H9 (cell line): ENCODE data around the gene REXO4. TPM values are rescaled to one million over a fixed set of nuclear protein-coding genes. Genes with fewer than 3 reads are reported as not detected.

Source experiments
- DNase-seq: peaks from one replicate; pipeline ENCODE4 v3.0.0-alpha.2; 2017
- H2AFZ ChIP-seq: one replicate; pipeline ENCODE4 v1.6.1; 2013; ENCODE audit warnings: mild to moderate bottlenecking, low read length, control low read depth, moderate library complexity
- H2AK5ac ChIP-seq: 2 replicates; pipeline ENCODE4 v1.6.1; 2013; ENCODE audit warnings: low read length, control low read depth, mixed read lengths; ENCODE audit not compliant: insufficient read length
- H2BK120ac ChIP-seq: one replicate; pipeline ENCODE4 v1.6.1; 2013; ENCODE audit warnings: low read depth, mild to moderate bottlenecking, low read length, control low read depth, inconsistent platforms; ENCODE audit not compliant: poor library complexity, severe bottlenecking
- H2BK12ac ChIP-seq: 2 replicates; pipeline ENCODE4 v1.6.1; 2013; ENCODE audit warnings: low read length, control low read depth, mixed read lengths, low read depth; ENCODE audit not compliant: insufficient read length
- H2BK15ac ChIP-seq: 2 replicates; pipeline ENCODE4 v1.6.1; 2013; ENCODE audit warnings: low read depth, low read length, control low read depth
- H2BK20ac ChIP-seq: one replicate; pipeline ENCODE4 v1.6.1; 2013; ENCODE audit warnings: low read depth, mild to moderate bottlenecking, low read length, control low read depth, inconsistent platforms; ENCODE audit not compliant: poor library complexity, severe bottlenecking
- H2BK5ac ChIP-seq: 2 replicates; pipeline ENCODE4 v1.6.1; 2013; ENCODE audit warnings: low read length, control low read depth, mixed read lengths; ENCODE audit not compliant: insufficient read length
- H3K14ac ChIP-seq: 2 replicates; pipeline ENCODE4 v1.6.1; 2013; ENCODE audit warnings: low read length, control low read depth; ENCODE audit not compliant: insufficient read depth
- H3K18ac ChIP-seq: 2 replicates; pipeline ENCODE4 v1.6.1; 2013; ENCODE audit warnings: low read depth, mild to moderate bottlenecking, mixed read lengths, low read length, control low read depth; ENCODE audit not compliant: insufficient read length
- H3K23ac ChIP-seq: 2 replicates; pipeline ENCODE4 v1.6.1; 2013; ENCODE audit warnings: low read length, control low read depth, mixed read lengths, low read depth; ENCODE audit not compliant: insufficient read length
- H3K23me2 ChIP-seq: 2 replicates; pipeline ENCODE4 v1.6.1; 2013; ENCODE audit warnings: low read depth, mild to moderate bottlenecking, mixed read lengths, low read length, control low read depth; ENCODE audit not compliant: insufficient read length, poor library complexity, severe bottlenecking
- H3K27ac ChIP-seq: 2 replicates; pipeline ENCODE4 v1.5.1; 2013; ENCODE audit warnings: low read length, control low read depth, mixed read lengths, low read depth; ENCODE audit not compliant: insufficient read length
- H3K27me3 ChIP-seq: 2 replicates; pipeline ENCODE4 v1.6.1; 2013; ENCODE audit warnings: low read length, control low read depth, inconsistent platforms; ENCODE audit not compliant: insufficient read depth
- H3K4ac ChIP-seq: 2 replicates; pipeline ENCODE4 v1.6.1; 2013; ENCODE audit warnings: low read depth, mild to moderate bottlenecking, control low read depth, inconsistent platforms, low read length, moderate library complexity
- H3K4me1 ChIP-seq: 2 replicates; pipeline ENCODE4 v1.6.1; 2013; ENCODE audit warnings: low read length, control low read depth, inconsistent platforms; ENCODE audit not compliant: insufficient read depth
- H3K4me2 ChIP-seq: 2 replicates; pipeline ENCODE4 v1.6.1; 2013; ENCODE audit warnings: low read length, control low read depth, mixed read lengths; ENCODE audit not compliant: insufficient read length, insufficient read depth
- H3K56ac ChIP-seq: 2 replicates; pipeline ENCODE4 v1.6.1; 2013; ENCODE audit warnings: low read depth, mild to moderate bottlenecking, mixed read lengths, low read length, control low read depth; ENCODE audit not compliant: insufficient read length
- H3K79me1 ChIP-seq: 2 replicates; pipeline ENCODE4 v1.6.1; 2013; ENCODE audit warnings: low read depth, mild to moderate bottlenecking, moderate library complexity, low read length, control low read depth, inconsistent platforms; ENCODE audit not compliant: insufficient read depth, poor library complexity, severe bottlenecking
- H3K79me2 ChIP-seq: 2 replicates; pipeline ENCODE4 v1.6.1; 2013; ENCODE audit warnings: low read length, control low read depth, inconsistent platforms; ENCODE audit not compliant: insufficient read depth
- H3K9ac ChIP-seq: 2 replicates; pipeline ENCODE4 v1.6.1; 2013; ENCODE audit warnings: low read length, control low read depth, mixed read lengths; ENCODE audit not compliant: insufficient read length; ENCODE audit errors: extremely low read depth
- H3K9me3 ChIP-seq: one replicate; pipeline ENCODE4 v1.6.1; 2013; ENCODE audit warnings: low read depth, low read length, inconsistent platforms; ENCODE audit not compliant: control insufficient read depth
- H3T11ph ChIP-seq: one replicate; pipeline ENCODE4 v1.6.1; 2013; ENCODE audit warnings: mild to moderate bottlenecking, low read length, control low read depth, inconsistent platforms
- H4K20me1 ChIP-seq: one replicate; pipeline ENCODE4 v1.6.1; 2013; ENCODE audit not compliant: control insufficient read depth, insufficient read length, insufficient read depth
- H4K5ac ChIP-seq: 2 replicates; pipeline ENCODE4 v1.6.1; 2013; ENCODE audit warnings: low read depth, mild to moderate bottlenecking, mixed read lengths, low read length, control low read depth; ENCODE audit not compliant: insufficient read length
- H4K8ac ChIP-seq: replicated peaks from 2 replicates; pipeline ENCODE4 v1.6.1; 2013; ENCODE audit warnings: low read length, control low read depth, mixed read lengths, low read depth; ENCODE audit not compliant: insufficient read length
- H4K91ac ChIP-seq: 2 replicates; pipeline ENCODE4 v1.6.1; 2013; ENCODE audit warnings: low read depth, mild to moderate bottlenecking, moderate library complexity, mixed read lengths, low read length, control low read depth; ENCODE audit not compliant: insufficient read length
- H3K27ac Mint-ChIP-seq, 3 experiments: 2 replicates in 2 of 3; 3 replicates in 1 of 3; pipeline ENCODE4 v1.8.0; 2020 to 2021; ENCODE audit warnings: mixed read lengths in 3 of 3, mild to moderate bottlenecking in 1 of 3, moderate library complexity in 1 of 3
- H3K27me3 Mint-ChIP-seq: 2 replicates; pipeline ENCODE4 v1.8.0; 2021; ENCODE audit warnings: low read depth, mild to moderate bottlenecking, moderate library complexity, mixed read lengths
- H3K36me3 Mint-ChIP-seq, 3 experiments: 2 replicates in 2 of 3; 3 replicates in 1 of 3; pipeline ENCODE4 v1.8.0; 2020 to 2021; ENCODE audit warnings: low read depth in 3 of 3, mixed read lengths in 3 of 3; ENCODE audit not compliant: insufficient read depth in 1 of 3
- H3K4me1 Mint-ChIP-seq, 2 experiments: 2 replicates each; pipeline ENCODE4 v1.8.0; 2020; ENCODE audit warnings: mixed read lengths in 2 of 2
- H3K4me3 Mint-ChIP-seq, 2 experiments: 2 replicates in 1 of 2; 3 replicates in 1 of 2; pipeline ENCODE4 v1.8.0; 2020 to 2021; ENCODE audit warnings: mild to moderate bottlenecking in 2 of 2, mixed read lengths in 2 of 2, moderate library complexity in 1 of 2
- H3K9me3 Mint-ChIP-seq, 2 experiments: 2 replicates in 1 of 2; 3 replicates in 1 of 2; pipeline ENCODE4 v1.8.0; 2020; ENCODE audit warnings: mild to moderate bottlenecking in 2 of 2, mixed read lengths in 2 of 2, moderate library complexity in 1 of 2
- WGBS: extraction: QIAGEN DNeasy Blood & Tissue Kit; methylation state at CpG from one replicate; pipeline ENCODE4 v1.1.7; 2013; ENCODE audit warnings: missing lambda C conversion rate, low lambda C conversion rate, mixed read lengths; ENCODE audit not compliant: insufficient read length; ENCODE audit errors: extremely low coverage; 5-methylcytosine and 5-hydroxymethylcytosine counted together
- total RNA-seq: library from RNA; stranded (reverse); gene quantifications from 2 replicates; pipeline ENCODE4 v1.2.1, GENCODE V29; 2021
- TF ChIP-seq, protein P1 (sequence below): fragments of 200-600 bp; sonication (generic); conservative IDR thresholded peaks from 3 replicates; pipeline ENCODE4 v1.8.0; 2021; ENCODE audit warnings: antibody characterized with exemption, mild to moderate bottlenecking

The REXO4 gene
- total RNA-seq, 1 experiment from 2014 or later: 35.2 TPM

- no peak overlapping the region for H3K23ac ChIP-seq
- Mint-ChIP-seq H3K9me3 (peaks cover 4 to 7% of the 10 kb centered on the region in 2 experiments; a peak in 4 of 5 replicates), H3K36me3 (peaks cover 0 to 12% (median 7%) of the 10 kb centered on the region in 3 experiments; a peak in 6 of 7 replicates), H3K4me3 (peak overlapping the region; percentile 45 to 67), H3K27me3 (peaks cover 24% of the 10 kb centered on the region), H3K27ac (no peak overlapping the region), H3K4me1 (peaks cover 7% of the 10 kb centered on the region in 2 experiments; a peak in 3 of 4 replicates)
- H3K56ac ChIP-seq: no peak overlapping the region
- H3K79me2 ChIP-seq: no peaks in the 10 kb centered on the region; the same call in 1 of the 2 replicates
- H3K4ac ChIP-seq: no peak overlapping the region
- H3K14ac ChIP-seq: no peak overlapping the region; the same call in 1 of the 2 replicates
- no peaks in the 10 kb centered on the region for H3K4me1 ChIP-seq
- H3K18ac ChIP-seq: no peak overlapping the region
- H4K8ac ChIP-seq: no peak overlapping the region
- no peak overlapping the region for H2BK5ac ChIP-seq
- peak; percentile 81 for DNase-seq
- no peak overlapping the region for H3T11ph ChIP-seq
- H4K91ac ChIP-seq: no peak overlapping the region
- H2BK20ac ChIP-seq: no peak overlapping the region
- no peak overlapping the region for H2BK12ac ChIP-seq
- no peaks in the 10 kb centered on the region for H3K9me3 ChIP-seq
- H3K79me1 ChIP-seq: no peaks in the 10 kb centered on the region
- no peaks in the 10 kb centered on the region for H4K20me1 ChIP-seq
- H3K23me2 ChIP-seq: peaks cover 7% of the 10 kb centered on the region
- TF ChIP-seq, protein P1, sequence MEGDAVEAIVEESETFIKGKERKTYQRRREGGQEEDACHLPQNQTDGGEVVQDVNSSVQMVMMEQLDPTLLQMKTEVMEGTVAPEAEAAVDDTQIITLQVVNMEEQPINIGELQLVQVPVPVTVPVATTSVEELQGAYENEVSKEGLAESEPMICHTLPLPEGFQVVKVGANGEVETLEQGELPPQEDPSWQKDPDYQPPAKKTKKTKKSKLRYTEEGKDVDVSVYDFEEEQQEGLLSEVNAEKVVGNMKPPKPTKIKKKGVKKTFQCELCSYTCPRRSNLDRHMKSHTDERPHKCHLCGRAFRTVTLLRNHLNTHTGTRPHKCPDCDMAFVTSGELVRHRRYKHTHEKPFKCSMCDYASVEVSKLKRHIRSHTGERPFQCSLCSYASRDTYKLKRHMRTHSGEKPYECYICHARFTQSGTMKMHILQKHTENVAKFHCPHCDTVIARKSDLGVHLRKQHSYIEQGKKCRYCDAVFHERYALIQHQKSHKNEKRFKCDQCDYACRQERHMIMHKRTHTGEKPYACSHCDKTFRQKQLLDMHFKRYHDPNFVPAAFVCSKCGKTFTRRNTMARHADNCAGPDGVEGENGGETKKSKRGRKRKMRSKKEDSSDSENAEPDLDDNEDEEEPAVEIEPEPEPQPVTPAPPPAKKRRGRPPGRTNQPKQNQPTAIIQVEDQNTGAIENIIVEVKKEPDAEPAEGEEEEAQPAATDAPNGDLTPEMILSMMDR: no peak
- H2BK15ac ChIP-seq: no peak overlapping the region
- H2BK120ac ChIP-seq: no peak overlapping the region
- H3K27me3 ChIP-seq: peaks cover 2% of the 10 kb centered on the region; the same call in 1 of the 2 replicates
- no peak overlapping the region for H2AK5ac ChIP-seq
- H3K27ac ChIP-seq: no peak overlapping the region
- WGBS: no CpG with 5 or more reads among the region's 57 CpGs
- no peak overlapping the region for H2AFZ ChIP-seq
- peak overlapping the region; percentile 40 for H3K4me2 ChIP-seq
- H4K5ac ChIP-seq: no peak overlapping the region
- no peak overlapping the region for H3K9ac ChIP-seq
These were observed 10.8 kb upstream of the REXO4 start for GRCh38 chr9:133428617-133429101.
